Right atrium auricular region (tissue), 2 donors: ENCODE data around the gene VWA2. TPM values are rescaled to one million over a fixed set of nuclear protein-coding genes. Genes with fewer than 3 reads are reported as not detected.

Experiments used
- DNase-seq: peaks from one replicate; pipeline ENCODE4 v3.0.0-alpha.2; 2019; ENCODE audit warnings: low spot score
- H3K27ac ChIP-seq, 2 donors: fragments of 200-600 bp; sonication (generic); 1 replicate in 1 of 2; 2 replicates in 1 of 2; pipeline ENCODE4 v1.5.1; 2016 to 2019
- H3K27me3 ChIP-seq, 2 donors: fragments of 200-600 bp; sonication (generic); one replicate each; pipeline versions ENCODE4 v1.5.1 to v1.6.0; 2017 to 2019
- H3K36me3 ChIP-seq: fragments of 200-600 bp; sonication (generic); one replicate; pipeline ENCODE4 v1.5.1; 2016
- H3K4me1 ChIP-seq, 2 donors: fragments of 200-600 bp; sonication (generic); one replicate each; pipeline versions ENCODE4 v1.5.1 to v1.6.0; 2017 to 2019
- H3K4me3 ChIP-seq, 2 donors: fragments of 200-600 bp; sonication (generic); 1 replicate in 1 of 2; 2 replicates in 1 of 2; pipeline ENCODE4 v1.5.1; 2017 to 2019; ENCODE audit warnings: mild to moderate bottlenecking in 1 of 2, moderate library complexity in 1 of 2
- H3K9me3 ChIP-seq, 2 donors: fragments of 200-600 bp; sonication (generic); one replicate each; pipeline ENCODE4 v1.5.1; 2019
- CTCF ChIP-seq, 2 donors: fragments of 200-600 bp; sonication (generic); IDR thresholded peaks; one replicate each; pipeline ENCODE4 v1.5.1; 2019; ENCODE audit warnings: antibody characterized with exemption in 2 of 2
- total RNA-seq, 2 donors: library from RNA; depleted of rRNA; stranded (reverse); fragments of >200 nt; gene quantifications; one replicate each; pipeline ENCODE4 v1.1.0, GENCODE V29; 2016

Gene VWA2
- total RNA-seq, 2 donors from 2014 or later = not detected

GRCh38 chr10:114279901-114280644 lies 41.0 kb downstream of the VWA2 start:
- TF ChIP-seq CTCF (IDR thresholded peaks at IDR 0.05) = no peak
- Histone ChIP-seq H3K36me3 (no peaks in the 10 kb centered on the region), H3K4me1 (no peaks in the 10 kb centered on the region), H3K27ac (no peak overlapping the region), H3K27me3 (no peaks in the 10 kb centered on the region), H3K4me3 (no peak overlapping the region), H3K9me3 (no peaks in the 10 kb centered on the region)
- no peak for DNase-seq

- H3K36me3 ChIP-seq = no peaks in the 10 kb centered on the region
- H3K4me3 ChIP-seq = no peak overlapping the region
- H3K9me3 ChIP-seq = no peaks in the 10 kb centered on the region
- no peaks in the 10 kb centered on the region for H3K4me1 ChIP-seq
- DNase-seq = no peak
- TF ChIP-seq CTCF (IDR thresholded peaks at IDR 0.05) = no peak
- no peak overlapping the region for H3K27ac ChIP-seq
- no peaks in the 10 kb centered on the region for H3K27me3 ChIP-seq
These were observed 42.0 kb downstream of the VWA2 start for GRCh38 chr10:114281006-114281405.

GRCh38 chr10:114281461-114281860 lies 42.4 kb downstream of the VWA2 start:
- H3K27me3 ChIP-seq = no peaks in the 10 kb centered on the region
- no peak for DNase-seq

GRCh38 chr10:114282526-114282925 lies 43.5 kb downstream of the VWA2 start:
- Histone ChIP-seq H3K27ac (no peak overlapping the region), H3K4me3 (no peak overlapping the region), H3K27me3 (no peaks in the 10 kb centered on the region), H3K9me3 (no peaks in the 10 kb centered on the region), H3K36me3 (no peaks in the 10 kb centered on the region), H3K4me1 (no peaks in the 10 kb centered on the region)
- TF ChIP-seq CTCF (IDR thresholded peaks at IDR 0.05) = no peak
- DNase-seq = no peak

More at GRCh38 chr10:114281461-114281860, 42.4 kb downstream of the VWA2 start:
- no peak for TF ChIP-seq CTCF (IDR thresholded peaks at IDR 0.05)
- no peak overlapping the region for H3K4me3 ChIP-seq
- no peaks in the 10 kb centered on the region for H3K36me3 ChIP-seq
- no peaks in the 10 kb centered on the region for H3K9me3 ChIP-seq
- H3K4me1 ChIP-seq = no peaks in the 10 kb centered on the region
- H3K27ac ChIP-seq = no peak overlapping the region

- DNase-seq = no peak
- H3K4me3 ChIP-seq = no peak overlapping the region
- no peak overlapping the region for H3K27ac ChIP-seq
- H3K27me3 ChIP-seq = no peaks in the 10 kb centered on the region
- TF ChIP-seq CTCF (IDR thresholded peaks at IDR 0.05) = no peak
- no peaks in the 10 kb centered on the region for H3K36me3 ChIP-seq
- no peaks in the 10 kb centered on the region for H3K9me3 ChIP-seq
- H3K4me1 ChIP-seq = no peaks in the 10 kb centered on the region
These were observed 44.0 kb downstream of the VWA2 start for GRCh38 chr10:114283091-114283490.
